Retinal pigment epithelial cell (primary cell): ENCODE data around the gene TMEM45B.
A peak's percentile ranks its signal among the peaks of the same experiment; 100 is the strongest.

ENCODE experiments used
- DNase-seq: peaks from one replicate; pipeline ENCODE4 v3.0.0-alpha.2; 2010; ENCODE audit warnings: low read depth
- H3K4me3 ChIP-seq: 2 replicates; pipeline ENCODE4 v1.5.1; 2011; ENCODE audit warnings: mild to moderate bottlenecking, low read length, control low read depth, moderate library complexity
- CTCF ChIP-seq: conservative IDR thresholded peaks from 2 replicates; pipeline ENCODE4 v1.5.1; 2011; ENCODE audit warnings: low read depth, low read length, control low read depth, inconsistent platforms

TMEM45B gene

GRCh38 chr11:129881570-129882170 is 66.0 kb downstream of the TMEM45B start:
- peak; percentile 74 for TF ChIP-seq CTCF
- no peak overlapping the region for H3K4me3 ChIP-seq
- no peak for DNase-seq

- no peak for TF ChIP-seq CTCF
- H3K4me3 ChIP-seq, result no peak overlapping the region
- no peak for DNase-seq
Measured at GRCh38 chr11:129884581-129884980, 68.9 kb downstream of the TMEM45B start.

GRCh38 chr11:129885381-129885780 is 69.7 kb downstream of the TMEM45B start:
- no peak for DNase-seq
- TF ChIP-seq CTCF, result no peak
- no peak overlapping the region for H3K4me3 ChIP-seq

GRCh38 chr11:129888451-129888850 is 72.8 kb downstream of the TMEM45B start:
- H3K4me3 ChIP-seq, result no peak overlapping the region
- no peak for TF ChIP-seq CTCF
- DNase-seq, result no peak

GRCh38 chr11:129894278-129895125 is 78.9 kb downstream of the TMEM45B start:
- TF ChIP-seq CTCF, result no peak
- peak overlapping the region; percentile 82 for H3K4me3 ChIP-seq
- DNase-seq, result no peak

- H3K4me3 ChIP-seq, result peak within 1 kb of the TSS; percentile 82
- DNase-seq, result no peak
- TF ChIP-seq CTCF, result no peak
Measured at GRCh38 chr11:129895126-129896041, 79.7 kb downstream of the TMEM45B start, which contains the start of gene NFRKB. TSS of gene NFRKB (minus strand) at chr11:129895578. CDS start at chr11:129892849, 2,729 bp downstream.
